ENCODE measurements around the gene INO80D. TPM values are rescaled to one million over a fixed set of nuclear protein-coding genes. Genes with fewer than 3 reads are reported as not detected.
A peak's percentile ranks its signal among the peaks of the same experiment; 100 is the strongest.

Gene INO80D
- total RNA-seq, 1 experiment from 2014 or later, result 14.4 TPM

DNA sequence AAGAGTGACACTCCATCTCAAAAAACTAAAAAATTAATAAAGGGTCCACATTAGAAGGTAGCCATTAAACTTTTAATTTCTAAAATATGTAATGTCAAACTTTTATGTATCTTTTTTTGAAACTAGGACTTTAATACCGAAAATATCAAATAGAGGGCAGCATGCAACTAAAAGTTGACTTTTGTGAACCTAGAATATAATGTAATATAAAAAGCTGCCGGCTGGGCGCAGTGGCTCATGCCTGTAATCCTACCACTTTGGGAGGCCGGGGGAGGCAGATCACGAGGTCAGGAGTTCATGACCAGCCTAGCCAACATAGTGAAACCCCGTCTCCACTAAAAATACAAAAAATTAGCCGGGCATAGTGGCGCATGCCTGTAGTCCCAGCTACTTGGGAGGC lies 62.8 kb downstream of the INO80D start:
- Histone ChIP-seq H3K4me2 (ENCODE audit: low read length) (no peak overlapping the region), H3K79me2 (ENCODE audit: insufficient read depth, low read length) (no peaks in the 10 kb centered on the region), H3K9me3 (ENCODE audit: control insufficient read depth in 1 of 2, insufficient read depth in 1 of 2, low read depth in 1 of 2, low read length in 2 of 2) (no peaks in the 10 kb centered on the region), H3K9me2 (ENCODE audit: insufficient read depth) (no peaks in the 10 kb centered on the region), H3K9ac (ENCODE audit: low read length) (no peak overlapping the region), H4K20me1 (ENCODE audit: insufficient read depth) (no peaks in the 10 kb centered on the region), H3K27me3 (ENCODE audit: insufficient read depth, low read length) (no peaks in the 10 kb centered on the region), H2AFZ (ENCODE audit: low read depth, low read length, poor library complexity, severe bottlenecking) (no peak overlapping the region), H3K4me1 (ENCODE audit: control insufficient read depth in 1 of 2, insufficient read depth in 2 of 2, low read length in 2 of 2) (no peaks in the 10 kb centered on the region), H3K4me3 (replicated peaks in 1 of 2; ENCODE audit: low read depth in 1 of 2, low read length in 2 of 2) (no peak overlapping the region), H3K27ac (ENCODE audit: low read depth, low read length) (no peak overlapping the region), H3K36me3 (ENCODE audit: control insufficient read depth in 1 of 2, insufficient read depth in 2 of 2, low read length in 2 of 2) (peaks cover 0 to 2% of the 10 kb centered on the region in 2 experiments; a peak in 1 of 4 replicates)
- ChIA-PET POLR2A (no interaction called here), CTCF (no interaction called here), RAD21 (ENCODE audit: low non-redundant PET in 1 of 2, low total read pairs in 2 of 2, uncharacterized antibody in 2 of 2, unreplicated experiment in 2 of 2) (no interaction called here)
- intact Hi-C loops (cut with micrococcal nuclease), result no loop called here
- no peak for ATAC-seq
- no peak for DNase-seq (ENCODE audit: low read depth, low spot score)
- no TSS peak for BruUV-seq (replicated peaks)
- TF ChIP-seq ZFX (IDR thresholded peaks at IDR 0.05) (no peak), RAD21 (IDR thresholded peaks at IDR 0.05; ENCODE audit: low read depth) (peak; percentile 30; the same call in 1 of the 2 replicates), SP1 (IDR thresholded peaks at IDR 0.05; ENCODE audit: low read depth) (no peak), CBX3 (IDR thresholded peaks at IDR 0.05; ENCODE audit: low read depth) (no peak), SRF (IDR thresholded peaks at IDR 0.05; ENCODE audit: low read depth) (no peak)

DNA sequence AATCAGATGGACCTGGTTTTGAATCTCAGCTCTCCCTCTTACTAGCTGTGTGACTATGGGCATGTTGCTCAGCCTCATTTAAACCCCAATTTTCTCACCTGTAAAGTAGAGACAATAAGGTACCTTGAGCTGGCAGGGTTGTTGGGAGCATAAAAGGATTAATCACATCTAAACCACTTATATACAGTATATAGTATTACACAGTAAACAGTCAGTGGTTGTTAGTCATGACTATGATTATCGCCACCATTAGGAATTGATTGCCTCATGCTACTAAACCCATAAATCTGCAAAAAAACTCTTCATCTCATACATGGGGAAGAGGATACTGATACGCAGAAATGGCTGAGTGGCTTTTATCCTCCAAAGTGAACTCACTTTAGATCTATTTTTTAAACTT lies 65.8 kb downstream of the INO80D start:
- Histone ChIP-seq H3K27ac (ENCODE audit: low read depth, low read length) (no peak overlapping the region), H3K36me3 (ENCODE audit: control insufficient read depth in 1 of 2, insufficient read depth in 2 of 2, low read length in 2 of 2) (peaks cover 5 to 8% of the 10 kb centered on the region in 2 experiments; a peak in 2 of 4 replicates), H3K9ac (ENCODE audit: low read length) (no peak overlapping the region), H3K9me3 (ENCODE audit: control insufficient read depth in 1 of 2, insufficient read depth in 1 of 2, low read depth in 1 of 2, low read length in 2 of 2) (no peaks in the 10 kb centered on the region; a peak in 1 of 4 replicates), H3K27me3 (ENCODE audit: insufficient read depth, low read length) (no peaks in the 10 kb centered on the region), H3K4me2 (ENCODE audit: low read length) (no peak overlapping the region), H3K4me1 (ENCODE audit: control insufficient read depth in 1 of 2, insufficient read depth in 2 of 2, low read length in 2 of 2) (no peaks in the 10 kb centered on the region), H3K79me2 (ENCODE audit: insufficient read depth, low read length) (no peaks in the 10 kb centered on the region), H2AFZ (ENCODE audit: low read depth, low read length, poor library complexity, severe bottlenecking) (no peak overlapping the region), H3K9me2 (ENCODE audit: insufficient read depth) (no peaks in the 10 kb centered on the region), H3K4me3 (replicated peaks in 1 of 2; ENCODE audit: low read depth in 1 of 2, low read length in 2 of 2) (no peak overlapping the region), H4K20me1 (ENCODE audit: insufficient read depth) (no peaks in the 10 kb centered on the region)
- intact Hi-C loops (cut with micrococcal nuclease), result no loop called here
- ChIA-PET CTCF (no interaction called here), POLR2A (no interaction called here), RAD21 (ENCODE audit: low non-redundant PET in 1 of 2, low total read pairs in 2 of 2, uncharacterized antibody in 2 of 2, unreplicated experiment in 2 of 2) (no interaction called here)
- ATAC-seq (no peak), DNase-seq (ENCODE audit: low read depth, low spot score) (no peak)
- no TSS peak for BruUV-seq (replicated peaks)
- TF ChIP-seq EZH2phosphoT487 (IDR thresholded peaks at IDR 0.05; ENCODE audit: borderline replicate concordance) (no peak), YY1 (IDR thresholded peaks at IDR 0.05; ENCODE audit: extremely low read depth, insufficient replicate concordance, low read depth, low read length) (no peak), ZNF274 (IDR thresholded peaks at IDR 0.05; ENCODE audit: low read depth, low read length) (no peak), ZBTB33 (IDR thresholded peaks at IDR 0.05; ENCODE audit: extremely low read depth, insufficient replicate concordance, low read length) (no peak), CBX3 (IDR thresholded peaks at IDR 0.05; ENCODE audit: low read depth) (no peak), REST (IDR thresholded peaks at IDR 0.05; ENCODE audit: low read depth) (no peak), RAD21 (IDR thresholded peaks at IDR 0.05; ENCODE audit: low read depth) (no peak), FOSL1 (IDR thresholded peaks at IDR 0.05; ENCODE audit: low read depth) (no peak), SIN3A (IDR thresholded peaks at IDR 0.05; ENCODE audit: low read depth) (no peak), JUND (IDR thresholded peaks at IDR 0.05) (no peak), SP1 (IDR thresholded peaks at IDR 0.05; ENCODE audit: low read depth) (no peak)
- TF ChIP-seq, protein P1, sequence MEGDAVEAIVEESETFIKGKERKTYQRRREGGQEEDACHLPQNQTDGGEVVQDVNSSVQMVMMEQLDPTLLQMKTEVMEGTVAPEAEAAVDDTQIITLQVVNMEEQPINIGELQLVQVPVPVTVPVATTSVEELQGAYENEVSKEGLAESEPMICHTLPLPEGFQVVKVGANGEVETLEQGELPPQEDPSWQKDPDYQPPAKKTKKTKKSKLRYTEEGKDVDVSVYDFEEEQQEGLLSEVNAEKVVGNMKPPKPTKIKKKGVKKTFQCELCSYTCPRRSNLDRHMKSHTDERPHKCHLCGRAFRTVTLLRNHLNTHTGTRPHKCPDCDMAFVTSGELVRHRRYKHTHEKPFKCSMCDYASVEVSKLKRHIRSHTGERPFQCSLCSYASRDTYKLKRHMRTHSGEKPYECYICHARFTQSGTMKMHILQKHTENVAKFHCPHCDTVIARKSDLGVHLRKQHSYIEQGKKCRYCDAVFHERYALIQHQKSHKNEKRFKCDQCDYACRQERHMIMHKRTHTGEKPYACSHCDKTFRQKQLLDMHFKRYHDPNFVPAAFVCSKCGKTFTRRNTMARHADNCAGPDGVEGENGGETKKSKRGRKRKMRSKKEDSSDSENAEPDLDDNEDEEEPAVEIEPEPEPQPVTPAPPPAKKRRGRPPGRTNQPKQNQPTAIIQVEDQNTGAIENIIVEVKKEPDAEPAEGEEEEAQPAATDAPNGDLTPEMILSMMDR (IDR thresholded peaks at IDR 0.05 in 2 of 3, conservative IDR thresholded peaks at IDR 0.05 in 1 of 3; ENCODE audit: borderline replicate concordance in 1 of 3, insufficient read depth in 1 of 3, low read depth in 2 of 3, low read length in 2 of 3), result no peak

All from HCT116 (cell line).